K562 (cell line): ENCODE measurements around the gene ZNF598. TPM values are rescaled to one million over a fixed set of nuclear protein-coding genes. Genes with fewer than 3 reads are reported as not detected.
A peak's percentile ranks its signal among the peaks of the same experiment; 100 is the strongest.
"Not testable (repeated sequence)": the region's sequence is repeated elsewhere in the genome, so short reads cannot be mapped to it uniquely, and the experiment has no call there.

Source experiments
- ATAC-seq: fragments of 200-7000 bp; cut with Tn5 transposase; 3 replicates; pipeline ENCODE4 v1.9.1; 2020; ENCODE audit warnings: moderate library complexity
- BruUV-seq: library from RNA; stranded (reverse); fragments of 400-500 nt; replicated peaks from 2 replicates; lab custom pipeline; 2021; lab: Mats Ljungman, UMichigan
- CTCF ChIA-PET: fragments of 300-600 bp; formaldehyde crosslinking; extraction: SDS; loops from one replicate; lab custom pipeline; 2021; ENCODE audit warnings: low intra/inter-chr PET ratio; lab: Yijun Ruan, JAX
- POLR2A ChIA-PET: fragments of 300-600, 350-650 bp; sonication (Branson Sonifier 250); formaldehyde crosslinking; extraction: SDS; loops from one replicate; lab custom pipeline; 2021; ENCODE audit warnings: antibody characterized with exemption, inconsistent platforms; lab: Yijun Ruan, JAX
- DNase-seq, 4 experiments: peaks; one replicate each; pipeline versions ENCODE4 v3.0.0 to v3.0.0-alpha.2; 2011 to 2018; ENCODE audit warnings: low spot score in 3 of 4, mixed read lengths in 3 of 4; ENCODE audit errors: extremely low read depth in 1 of 4
- FAIRE-seq: peaks from 2 replicates; lab custom pipeline; 2011; peaks lifted over from hg19 to GRCh38; lab: Jason Lieb, UNC
- H2AFZ ChIP-seq: 2 replicates; pipeline ENCODE4 v1.6.0; 2011; ENCODE audit warnings: low read depth, low read length, control low read depth, inconsistent platforms
- H3K27ac ChIP-seq: fragments of 200-600 bp; 3 replicates; pipeline ENCODE4 v1.8.0; 2011; ENCODE audit warnings: low read depth, mild to moderate bottlenecking, control low read depth, inconsistent platforms, low read length, moderate library complexity, mixed read lengths; ENCODE audit errors: extremely low read depth
- H3K27me3 ChIP-seq, 2 experiments: fragments of 300-600 bp in 1 of 2; 2 replicates in 1 of 2; 3 replicates in 1 of 2; pipeline versions ENCODE4 v1.6.0 to v1.8.0; 2011; ENCODE audit warnings: inconsistent platforms in 2 of 2, low read length in 2 of 2, mild to moderate bottlenecking in 1 of 2, mixed read lengths in 1 of 2, moderate library complexity in 1 of 2; ENCODE audit not compliant: control insufficient read depth in 2 of 2, insufficient read depth in 2 of 2
- H3K36me3 ChIP-seq: fragments of 300-600 bp; 3 replicates; pipeline ENCODE4 v1.8.0; 2011; ENCODE audit warnings: mild to moderate bottlenecking, low read length, inconsistent platforms; ENCODE audit not compliant: control insufficient read depth, insufficient read depth
- H3K4me1 ChIP-seq, 2 experiments: fragments of 200-600 bp in 1 of 2; replicated peaks in 1 of 2; 2 replicates in 1 of 2; 3 replicates in 1 of 2; pipeline versions ENCODE4 v1.5.1 to v1.8.0; 2011; ENCODE audit warnings: inconsistent platforms in 2 of 2, low read length in 2 of 2, mild to moderate bottlenecking in 1 of 2, mixed read lengths in 1 of 2, moderate library complexity in 1 of 2; ENCODE audit not compliant: control insufficient read depth in 2 of 2, insufficient read depth in 2 of 2
- H3K4me2 ChIP-seq: 2 replicates; pipeline ENCODE4 v1.6.1; 2011; ENCODE audit warnings: low read length, control low read depth, inconsistent platforms, mixed read lengths; ENCODE audit not compliant: insufficient read depth
- H3K4me3 ChIP-seq: fragments of 200-600 bp; sonication (generic), shearing (Covaris generic); 2 replicates; pipeline ENCODE4 v1.5.1; 2016; ENCODE audit warnings: control low read depth, inconsistent platforms
- H3K79me2 ChIP-seq: fragments of 200-600 bp; 3 replicates; pipeline ENCODE4 v1.8.0; 2011; ENCODE audit warnings: low read length, inconsistent platforms; ENCODE audit not compliant: control insufficient read depth, insufficient read depth
- H3K9ac ChIP-seq, 2 experiments: 2 replicates each; pipeline versions ENCODE4 v1.6.0 to v1.6.1; 2011; ENCODE audit warnings: low read depth in 2 of 2, low read length in 2 of 2, control low read depth in 1 of 2, inconsistent platforms in 1 of 2, mild to moderate bottlenecking in 1 of 2, mixed read lengths in 1 of 2; ENCODE audit not compliant: insufficient read depth in 1 of 2
- H3K9me1 ChIP-seq: one replicate; pipeline ENCODE4 v1.6.0; 2011; ENCODE audit warnings: inconsistent platforms, mild to moderate bottlenecking, low read length, moderate library complexity; ENCODE audit not compliant: control insufficient read depth, insufficient read depth
- H3K9me3 ChIP-seq: replicated peaks from 2 replicates; pipeline ENCODE4 v1.5.1; 2011; ENCODE audit warnings: low read depth, low read length, inconsistent platforms; ENCODE audit not compliant: control insufficient read depth, insufficient read depth
- H4K20me1 ChIP-seq: replicated peaks from 2 replicates; pipeline ENCODE4 v1.6.1; 2011; ENCODE audit warnings: low read length, inconsistent platforms, mixed read lengths; ENCODE audit not compliant: control insufficient read depth, insufficient read depth
- ATF3 ChIP-seq, 2 experiments: fragments of 450-650 bp in 1 of 2; sonication (generic) in 1 of 2; formaldehyde crosslinking in 1 of 2; IDR thresholded peaks in 1 of 2; conservative IDR thresholded peaks in 1 of 2; 2 replicates each; pipeline versions ENCODE4 v1.6.1 to v1.8.1; 2016 to 2023; ENCODE audit warnings: mild to moderate bottlenecking in 2 of 2, moderate library complexity in 2 of 2, inconsistent platforms in 1 of 2, missing genetic modification reagents in 1 of 2
- KDM5B ChIP-seq: fragments of 200-600 bp; sonication (generic); IDR thresholded peaks from 2 replicates; pipeline ENCODE4 v1.6.1; 2012; ENCODE audit warnings: low read depth, mild to moderate bottlenecking, moderate library complexity, low read length, control low read depth, inconsistent platforms; ENCODE audit not compliant: insufficient replicate concordance
- NFYB ChIP-seq: IDR thresholded peaks from 2 replicates; pipeline ENCODE4 v1.6.1; 2011; ENCODE audit warnings: mild to moderate bottlenecking, moderate library complexity; ENCODE audit not compliant: insufficient read length; ENCODE audit errors: extremely low read depth
- POLR2A ChIP-seq: fragments of 450-650 bp; conservative IDR thresholded peaks from 2 replicates; pipeline ENCODE4 v1.6.1; 2016
- POLR2AphosphoS5 ChIP-seq: IDR thresholded peaks from 2 replicates; pipeline ENCODE4 v1.6.1; 2011; ENCODE audit warnings: mild to moderate bottlenecking, low read depth, low read length, moderate library complexity; ENCODE audit not compliant: control insufficient read depth, insufficient read depth
- POLR2G ChIP-seq: fragments of 200-400 bp; formaldehyde crosslinking; IDR thresholded peaks from 2 replicates; pipeline ENCODE4 v1.6.1; 2017; ENCODE audit warnings: low read depth, mild to moderate bottlenecking, antibody characterized with exemption, low read length, moderate library complexity
- RBFOX2 ChIP-seq: fragments of 200-400 bp; formaldehyde crosslinking; IDR thresholded peaks from 2 replicates; pipeline ENCODE4 v1.6.1; 2017; ENCODE audit warnings: low read depth, mild to moderate bottlenecking, low read length, moderate library complexity
- SUPT5H ChIP-seq: fragments of 450-650 bp; IDR thresholded peaks from 2 replicates; pipeline ENCODE4 v1.6.1; 2016
- TRIM24 ChIP-seq, 2 experiments: fragments of 450-650 bp; IDR thresholded peaks; 2 replicates each; pipeline ENCODE4 v1.6.1; 2016
- ZBTB33 ChIP-seq: sonication (generic); formaldehyde crosslinking; IDR thresholded peaks from 2 replicates; pipeline ENCODE4 v1.8.1; 2023; ENCODE audit warnings: mild to moderate bottlenecking, missing genetic modification reagents
- WGBS: fragments of 100-300 bp; shearing (Covaris generic); methylation state at CpG from one replicate; pipeline ENCODE4 v1.1.6; 2016; ENCODE audit warnings: low coverage, mixed read lengths; ENCODE audit not compliant: insufficient coverage; ENCODE audit errors: missing lambda C conversion rate; 5-methylcytosine and 5-hydroxymethylcytosine counted together
- in situ Hi-C: fragments of 300-500 bp; cut with MboI; formaldehyde crosslinking; loops from 4 replicates; pipeline ENCODE4 v1.15.0; 2018; ENCODE audit warnings: inconsistent platforms, mixed read lengths
- intact Hi-C: fragments of 100-400 bp; cut with micrococcal nuclease; formaldehyde crosslinking; loops from 2 replicates; pipeline ENCODE4 v1.14.2; 2022
- polyA plus RNA-seq, 8 experiments: library from polyadenylated mRNA; depleted of rRNA in 4 of 8; stranded (reverse) in 5 of 8; unstranded in 3 of 8; fragments of >200 nt; fragmentation: Nextera tagmentation in 2 of 8; fragmentation: Illumina TruSeq in 1 of 8; extraction: Ambion mirVana in 2 of 8; extraction: Trizol in 1 of 8; gene quantifications; 2 replicates each; pipeline versions ENCODE4 v1.2.1 to v1.2.3, GENCODE V29; 2011 to 2014; ENCODE audit warnings: inconsistent platforms in 1 of 8, missing spikeins in 1 of 8
- total RNA-seq, 7 experiments: library from RNA; depleted of rRNA in 6 of 7; stranded (reverse); fragments of >200 nt in 6 of 7; fragmentation: Illumina TruSeq in 2 of 7; extraction: Trizol in 2 of 7; gene quantifications; 2 replicates each; pipeline versions ENCODE4 v1.2.1 to v1.2.3, GENCODE V29; 2011 to 2021; ENCODE audit warnings: low replicate concordance in 1 of 7

ZNF598 gene
- total and polyA plus RNA-seq, 9 of the 15 experiments (the other 6 are each of a cell fraction or from before 2014, with no cell fraction given) = 0.11 to 115 (median 29.6) TPM

- peaks cover 19% of the 10 kb centered on the region for H4K20me1 ChIP-seq
- H3K36me3 ChIP-seq = peaks cover 22% of the 10 kb centered on the region; the same call in 2 of the 3 replicates
- TF ChIP-seq NFYB = peak; percentile 16
- TF ChIP-seq POLR2G = peak; percentile 24; the same call in 1 of the 2 replicates
- peak; percentile 66 for TF ChIP-seq SUPT5H
- peak in 1 of 2 experiments; percentile 34; a peak in 1 of 4 replicates for TF ChIP-seq TRIM24 (IDR thresholded peaks at IDR 0.05)
- peak; percentile 98 for TF ChIP-seq ZBTB33 (CRISPR knock-in tag)
- peak; percentile 23; the same call in 1 of the 2 replicates for TF ChIP-seq ATF3 (IDR thresholded peaks at IDR 0.05)
- H3K9me1 ChIP-seq; H3K27ac ChIP-seq; H2AFZ ChIP-seq; H3K4me2 ChIP-seq; intact Hi-C loops; in situ Hi-C loops; H3K9ac ChIP-seq; H3K4me3 ChIP-seq; BruUV-seq; H3K27me3 ChIP-seq; H3K9me3 ChIP-seq; CTCF ChIA-PET; ATAC-seq; TF ChIP-seq ATF3 (CRISPR knock-in tag; conservative IDR thresholded peaks at IDR 0.05): not testable (repeated sequence)
- TF ChIP-seq POLR2A = peak; percentile 78
- TF ChIP-seq KDM5B = peak; percentile 34
- TF ChIP-seq POLR2AphosphoS5 = 0 out of 2 replicates have a peak, but pooled peaks have one; percentile 20
- TF ChIP-seq RBFOX2 = peak; percentile 42; the same call in 1 of the 2 replicates
- H3K4me1 ChIP-seq = peaks cover 8 to 59% of the 10 kb centered on the region in 2 experiments; a peak in 4 of 5 replicates
- peaks cover 33% of the 10 kb centered on the region for H3K79me2 ChIP-seq
- WGBS = 89% methylated on average over 15 of the region's 22 CpGs
- FAIRE-seq (peak; percentile 23), DNase-seq (peak in 1 of 4 experiments; percentile 44)
- POLR2A ChIA-PET = interaction anchor here (1.7 kb wide), 1 partner anchor 9 kb away, joined by 4 read pairs; the partner anchor contains the start of gene RNF151
These were observed 52.0 kb downstream of the ZNF598 start for GRCh38 chr16:1957434-1958142.
